Osteocyte (in vitro differentiated cells): Measurements from ENCODE around the gene RIBC2. TPM values are rescaled to one million over a fixed set of nuclear protein-coding genes. Genes with fewer than 3 reads are reported as not detected.

ENCODE experiments used
- DNase-seq: peaks from one replicate; pipeline ENCODE4 v3.0.0; 2021; ENCODE audit warnings: mixed read lengths; ENCODE audit not compliant: unreplicated experiment; ENCODE audit errors: extremely low spot score
- H3K27ac Mint-ChIP-seq: one replicate; pipeline ENCODE4 v1.8.0; 2021; ENCODE audit warnings: mild to moderate bottlenecking, mixed read lengths; ENCODE audit not compliant: unreplicated experiment
- H3K27me3 Mint-ChIP-seq: one replicate; pipeline ENCODE4 v1.8.0; 2021; ENCODE audit warnings: mixed read lengths; ENCODE audit not compliant: unreplicated experiment
- H3K36me3 Mint-ChIP-seq: one replicate; pipeline ENCODE4 v1.8.0; 2021; ENCODE audit warnings: mixed read lengths; ENCODE audit not compliant: unreplicated experiment
- H3K4me1 Mint-ChIP-seq: one replicate; pipeline ENCODE4 v1.8.0; 2021; ENCODE audit warnings: mixed read lengths; ENCODE audit not compliant: unreplicated experiment
- H3K4me3 Mint-ChIP-seq: one replicate; pipeline ENCODE4 v1.8.0; 2021; ENCODE audit warnings: mild to moderate bottlenecking, moderate library complexity, mixed read lengths; ENCODE audit not compliant: unreplicated experiment
- H3K9me3 Mint-ChIP-seq: one replicate; pipeline ENCODE4 v1.8.0; 2021; ENCODE audit warnings: mixed read lengths; ENCODE audit not compliant: unreplicated experiment
- CTCF ChIP-seq: fragments of 200-600 bp; sonication (generic); IDR thresholded peaks from 2 replicates; pipeline ENCODE4 v1.5.0; 2021; ENCODE audit warnings: antibody characterized with exemption, mild to moderate bottlenecking, moderate library complexity
- total RNA-seq: library from RNA; stranded (reverse); gene quantifications from 2 replicates; pipeline ENCODE4 v1.2.1, GENCODE V29; 2021

Gene RIBC2
- total RNA-seq, 1 donor from 2014 or later = 0.56 TPM

GRCh38 chr22:45477366-45478107 is 64.0 kb downstream of the RIBC2 start:
- H3K9me3 Mint-ChIP-seq = no peaks in the 10 kb centered on the region
- DNase-seq = no peak
- no peak overlapping the region for H3K4me3 Mint-ChIP-seq
- H3K4me1 Mint-ChIP-seq = peaks cover 66% of the 10 kb centered on the region
- peak overlapping the region; percentile 82 for H3K27ac Mint-ChIP-seq
- H3K27me3 Mint-ChIP-seq = no peaks in the 10 kb centered on the region
- no peaks in the 10 kb centered on the region for H3K36me3 Mint-ChIP-seq
- TF ChIP-seq CTCF = no peak

GRCh38 chr22:45478108-45478771 is 64.7 kb downstream of the RIBC2 start:
- Mint-ChIP-seq H3K9me3 (no peaks in the 10 kb centered on the region), H3K27ac (peak overlapping the region; percentile 82), H3K27me3 (no peaks in the 10 kb centered on the region), H3K36me3 (no peaks in the 10 kb centered on the region), H3K4me3 (no peak overlapping the region), H3K4me1 (peaks cover 60% of the 10 kb centered on the region)
- DNase-seq = no peak
- no peak for TF ChIP-seq CTCF

GRCh38 chr22:45480717-45481116 is 67.2 kb downstream of the RIBC2 start:
- peaks cover 49% of the 10 kb centered on the region for H3K4me1 Mint-ChIP-seq
- no peak overlapping the region for H3K4me3 Mint-ChIP-seq
- H3K27ac Mint-ChIP-seq = no peak overlapping the region
- TF ChIP-seq CTCF = no peak
- no peak for DNase-seq
- no peaks in the 10 kb centered on the region for H3K27me3 Mint-ChIP-seq
- no peaks in the 10 kb centered on the region for H3K36me3 Mint-ChIP-seq
- no peaks in the 10 kb centered on the region for H3K9me3 Mint-ChIP-seq

- Mint-ChIP-seq H3K36me3 (no peaks in the 10 kb centered on the region), H3K4me3 (no peak overlapping the region), H3K27ac (no peak overlapping the region), H3K27me3 (no peaks in the 10 kb centered on the region), H3K4me1 (peaks cover 46% of the 10 kb centered on the region), H3K9me3 (no peaks in the 10 kb centered on the region)
- DNase-seq = no peak
- TF ChIP-seq CTCF = no peak
Measured at GRCh38 chr22:45481661-45482060, 68.2 kb downstream of the RIBC2 start.

Other genes with a start within 250 kb of the RIBC2 start
- 44.1 and 48.3 TPM in 2 replicates for gene NUP50, start 249.8 kb upstream of the RIBC2 start, total RNA-seq
- 53.1 and 64.7 TPM in 2 replicates for gene KIAA0930, start 172.8 kb upstream of the RIBC2 start, total RNA-seq
- not detected in 2 replicates for gene UPK3A, start 128.7 kb upstream of the RIBC2 start, total RNA-seq
- 101 and 110 TPM in 2 replicates for gene FAM118A, start 103.8 kb upstream of the RIBC2 start, total RNA-seq
- not detected in 2 replicates for gene SMC1B, start 94 bp upstream of the RIBC2 start, total RNA-seq
- gene FBLN1, start 89.2 kb downstream of the RIBC2 start, total RNA-seq = 211 and 240 TPM in 2 replicates